Esophagus squamous epithelium (tissue), 4 donors: Measurements from ENCODE around the gene GPC6.

ENCODE experiments used
- CTCF ChIP-seq, 6 experiments: fragments of 450-650 bp in 4 of 6; fragments of 200-600 bp in 2 of 6; sonication (generic) in 2 of 6; IDR thresholded peaks; one replicate each; pipeline ENCODE4 v1.5.1; 2016 to 2019; ENCODE audit warnings: antibody characterized with exemption in 6 of 6, mild to moderate bottlenecking in 4 of 6, moderate library complexity in 4 of 6
- POLR2A ChIP-seq, 4 donors: fragments of 450-650 bp; IDR thresholded peaks; one replicate each; pipeline ENCODE4 v1.6.1; 2017; ENCODE audit warnings: antibody characterized with exemption in 4 of 4, mild to moderate bottlenecking in 4 of 4, moderate library complexity in 3 of 4

GRCh38 chr13:93356469-93356868 lies 129.9 kb downstream of the GPC6 start:
- TF ChIP-seq POLR2A (IDR thresholded peaks at IDR 0.05) = no peak
- TF ChIP-seq CTCF (IDR thresholded peaks at IDR 0.05) = no peak
